Endodermal cell (in vitro differentiated cells): ENCODE results near the gene SLC28A1. TPM values are rescaled to one million over a fixed set of nuclear protein-coding genes. Genes with fewer than 3 reads are reported as not detected.

ENCODE experiments used
- DNase-seq: peaks from one replicate; pipeline ENCODE4 v3.0.0-alpha.2; 2017
- H3K27ac ChIP-seq: 2 replicates; pipeline ENCODE4 v1.5.1; 2013; ENCODE audit warnings: mild to moderate bottlenecking, low read depth, low read length, moderate library complexity
- H3K27me3 ChIP-seq: 2 replicates; pipeline ENCODE4 v1.6.1; 2013; ENCODE audit warnings: mild to moderate bottlenecking, low read length, moderate library complexity; ENCODE audit not compliant: insufficient read depth, control insufficient read depth, poor library complexity, severe bottlenecking
- H3K36me3 ChIP-seq: 2 replicates; pipeline ENCODE4 v1.7.0; 2013; ENCODE audit warnings: mild to moderate bottlenecking, low read length, moderate library complexity; ENCODE audit not compliant: control insufficient read depth, insufficient read depth
- H3K4me1 ChIP-seq: one replicate; pipeline ENCODE4 v1.7.0; 2013; ENCODE audit warnings: low read length; ENCODE audit not compliant: control insufficient read depth, insufficient read depth
- H3K4me3 ChIP-seq: 2 replicates; pipeline ENCODE4 v1.5.1; 2013; ENCODE audit warnings: mild to moderate bottlenecking, low read length, moderate library complexity
- H3K9ac ChIP-seq: 2 replicates; pipeline ENCODE4 v1.6.1; 2013; ENCODE audit warnings: mild to moderate bottlenecking, low read length, moderate library complexity; ENCODE audit not compliant: poor library complexity, severe bottlenecking; ENCODE audit errors: extremely low read depth
- H3K9me3 ChIP-seq: 2 replicates; pipeline ENCODE4 v1.6.1; 2013; ENCODE audit warnings: mild to moderate bottlenecking, low read length, moderate library complexity; ENCODE audit not compliant: control insufficient read depth
- H3K27ac Mint-ChIP-seq: 2 replicates; pipeline ENCODE4 v1.8.0; 2020; ENCODE audit warnings: mixed read lengths
- H3K27me3 Mint-ChIP-seq: 2 replicates; pipeline ENCODE4 v1.8.0; 2021; ENCODE audit warnings: mild to moderate bottlenecking, mixed read lengths; ENCODE audit not compliant: insufficient read depth
- H3K36me3 Mint-ChIP-seq: 2 replicates; pipeline ENCODE4 v1.8.0; 2020; ENCODE audit warnings: low read depth, mixed read lengths
- H3K4me1 Mint-ChIP-seq: 2 replicates; pipeline ENCODE4 v1.8.0; 2020; ENCODE audit warnings: mixed read lengths
- H3K4me3 Mint-ChIP-seq: 2 replicates; pipeline ENCODE4 v1.8.0; 2020; ENCODE audit warnings: mild to moderate bottlenecking, moderate library complexity, mixed read lengths
- H3K9me3 Mint-ChIP-seq: 2 replicates; pipeline ENCODE4 v1.8.0; 2020; ENCODE audit warnings: mild to moderate bottlenecking, mixed read lengths
- CTCF ChIP-seq: fragments of 200-600 bp; sonication (generic); conservative IDR thresholded peaks from 2 replicates; pipeline ENCODE4 v1.5.0; 2021; ENCODE audit warnings: antibody characterized with exemption, mild to moderate bottlenecking
- WGBS, 2 experiments: methylation state at CpG; one replicate each; pipeline versions ENCODE4 v1.1.5 to v1.1.7; 2013; ENCODE audit warnings: missing lambda C conversion rate in 2 of 2, mixed read lengths in 1 of 2; ENCODE audit not compliant: insufficient coverage in 1 of 2, insufficient read length in 1 of 2; 5-methylcytosine and 5-hydroxymethylcytosine counted together
- total RNA-seq, 2 donors: library from RNA; stranded (reverse); fragmentation: NEBNext Ultra II Directional in 1 of 2; extraction: Animal tissue kit (Norgen Biotek cat#: 25700) in 1 of 2; gene quantifications; 2 replicates in 1 of 2; 3 replicates in 1 of 2; pipeline ENCODE4 v1.2.1, GENCODE V29; 2021

The SLC28A1 gene
- total RNA-seq, 2 donors from 2014 or later = not detected

- H3K27me3 Mint-ChIP-seq = peaks cover 2% of the 10 kb centered on the region
- DNase-seq = no peak
- Histone ChIP-seq H3K4me3 (no peak overlapping the region), H3K27me3 (no peaks in the 10 kb centered on the region), H3K9ac (no peak overlapping the region), H3K9me3 (no peaks in the 10 kb centered on the region), H3K27ac (no peak overlapping the region), H3K36me3 (no peaks in the 10 kb centered on the region), H3K4me1 (no peaks in the 10 kb centered on the region)
- H3K36me3 Mint-ChIP-seq = no peaks in the 10 kb centered on the region
- H3K4me3 Mint-ChIP-seq = no peak overlapping the region
- TF ChIP-seq CTCF = no peak
- no peak overlapping the region for H3K27ac Mint-ChIP-seq
- WGBS, 2 experiments = 97 to 98% methylated on average over 5 of the region's 5 CpGs
- H3K4me1 Mint-ChIP-seq = no peaks in the 10 kb centered on the region
- H3K9me3 Mint-ChIP-seq = no peaks in the 10 kb centered on the region
Measured at GRCh38 chr15:84890670-84891162, 6.3 kb downstream of the SLC28A1 start.

GRCh38 chr15:84891339-84891738 is 6.9 kb downstream of the SLC28A1 start:
- H3K36me3 Mint-ChIP-seq = no peaks in the 10 kb centered on the region
- H3K4me1 Mint-ChIP-seq = no peaks in the 10 kb centered on the region
- no peak overlapping the region for H3K4me3 ChIP-seq
- H3K36me3 ChIP-seq = no peaks in the 10 kb centered on the region
- DNase-seq = no peak
- no peaks in the 10 kb centered on the region for H3K27me3 ChIP-seq
- TF ChIP-seq CTCF = no peak
- no peak overlapping the region for H3K9ac ChIP-seq
- no peak overlapping the region for H3K4me3 Mint-ChIP-seq
- no peaks in the 10 kb centered on the region for H3K9me3 ChIP-seq
- no peaks in the 10 kb centered on the region for H3K9me3 Mint-ChIP-seq
- H3K4me1 ChIP-seq = no peaks in the 10 kb centered on the region
- no peak overlapping the region for H3K27ac Mint-ChIP-seq
- no peak overlapping the region for H3K27ac ChIP-seq
- H3K27me3 Mint-ChIP-seq = peaks cover 2% of the 10 kb centered on the region
- 88 to 95% methylated on average over 5 to 6 of the region's 6 CpGs for WGBS, 2 experiments

- Mint-ChIP-seq H3K27ac (no peak overlapping the region), H3K4me1 (no peaks in the 10 kb centered on the region), H3K36me3 (no peaks in the 10 kb centered on the region), H3K9me3 (no peaks in the 10 kb centered on the region), H3K4me3 (no peak overlapping the region), H3K27me3 (peaks cover 2% of the 10 kb centered on the region)
- no peak overlapping the region for H3K27ac ChIP-seq
- TF ChIP-seq CTCF = no peak
- 84 to 96% methylated on average over 4 to 10 of the region's 10 CpGs for WGBS, 2 experiments
- H3K4me3 ChIP-seq = no peak overlapping the region
- H3K36me3 ChIP-seq = no peaks in the 10 kb centered on the region
- H3K9ac ChIP-seq = no peak overlapping the region
- H3K27me3 ChIP-seq = no peaks in the 10 kb centered on the region
- DNase-seq = no peak
- no peaks in the 10 kb centered on the region for H3K9me3 ChIP-seq
- no peaks in the 10 kb centered on the region for H3K4me1 ChIP-seq
Measured at GRCh38 chr15:84892786-84893307, 8.4 kb downstream of the SLC28A1 start.
